Tibial artery (tissue), 4 donors: ENCODE data around the gene CFAP69.

ENCODE experiments used
- DNase-seq, 2 donors: peaks; one replicate each; pipeline ENCODE4 v3.0.0-alpha.2; 2019
- H3K27ac ChIP-seq, 2 donors: fragments of 200-600 bp; sonication (generic) in 1 of 2; 1 replicate in 1 of 2; 2 replicates in 1 of 2; pipeline ENCODE4 v1.5.1; 2018 to 2019; ENCODE audit warnings: mild to moderate bottlenecking in 1 of 2
- H3K27me3 ChIP-seq, 2 donors: fragments of 200-600 bp; sonication (generic) in 1 of 2; one replicate each; pipeline versions ENCODE4 v1.5.1 to v1.6.0; 2016 to 2019
- H3K36me3 ChIP-seq, 3 donors: fragments of 200-600 bp; sonication (generic) in 2 of 3; one replicate each; pipeline ENCODE4 v1.5.1; 2016 to 2019; ENCODE audit warnings: mild to moderate bottlenecking in 2 of 3
- H3K4me1 ChIP-seq, 4 donors: fragments of 200-600 bp; sonication (generic) in 2 of 4; 1 replicate in 3 of 4; 2 replicates in 1 of 4; pipeline ENCODE4 v1.5.1; 2016 to 2019
- H3K4me3 ChIP-seq, 2 donors: fragments of 200-600 bp; sonication (generic) in 1 of 2; 1 replicate in 1 of 2; 2 replicates in 1 of 2; pipeline ENCODE4 v1.5.1; 2018 to 2019; ENCODE audit warnings: mild to moderate bottlenecking in 2 of 2
- H3K9me3 ChIP-seq, 3 donors: fragments of 200-600 bp; sonication (generic) in 1 of 3; one replicate each; pipeline ENCODE4 v1.5.1; 2016 to 2019
- intact Hi-C: fragments of 100-400 bp; cut with DNase I; formaldehyde crosslinking; loops from one replicate; pipeline ENCODE4 v1.15.0; 2023; ENCODE audit warnings: low total_unique reads
- TF ChIP-seq, protein P1 (sequence below), 2 experiments: fragments of 200-600 bp in 1 of 2; fragments of 450-650 bp in 1 of 2; IDR thresholded peaks; one replicate each; pipeline ENCODE4 v1.5.1; 2017 to 2019; ENCODE audit warnings: antibody characterized with exemption in 2 of 2, mild to moderate bottlenecking in 1 of 2, moderate library complexity in 1 of 2

CFAP69 gene

DNA sequence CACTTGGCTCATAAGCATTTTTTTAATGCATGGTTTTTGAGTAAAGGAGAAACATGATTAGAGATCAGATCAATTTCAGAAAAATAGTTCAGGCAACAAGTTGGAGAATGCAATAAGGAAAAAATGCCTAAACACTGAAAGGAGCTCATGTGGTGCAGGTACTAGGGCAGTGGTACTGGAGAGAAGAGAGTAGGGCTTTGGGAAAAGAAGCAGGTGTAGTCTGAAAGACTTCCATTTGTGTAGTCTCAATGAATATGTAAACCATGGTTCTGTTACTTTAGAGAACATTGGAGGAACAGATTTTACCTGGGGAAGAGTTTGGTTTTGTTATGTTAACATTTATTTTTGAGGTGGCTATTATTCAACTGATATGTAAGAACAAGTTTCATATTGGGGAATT, 107.0 kb downstream of the CFAP69 start:
- Histone ChIP-seq H3K9me3 (no peaks in the 10 kb centered on the region), H3K36me3 (peaks cover 26 to 37% (median 26%) of the 10 kb centered on the region in 3 donors), H3K27me3 (no peaks in the 10 kb centered on the region), H3K4me3 (no peak overlapping the region), H3K27ac (no peak overlapping the region), H3K4me1 (peaks cover 0 to 13% (median 8%) of the 10 kb centered on the region in 4 donors)
- TF ChIP-seq, protein P1, sequence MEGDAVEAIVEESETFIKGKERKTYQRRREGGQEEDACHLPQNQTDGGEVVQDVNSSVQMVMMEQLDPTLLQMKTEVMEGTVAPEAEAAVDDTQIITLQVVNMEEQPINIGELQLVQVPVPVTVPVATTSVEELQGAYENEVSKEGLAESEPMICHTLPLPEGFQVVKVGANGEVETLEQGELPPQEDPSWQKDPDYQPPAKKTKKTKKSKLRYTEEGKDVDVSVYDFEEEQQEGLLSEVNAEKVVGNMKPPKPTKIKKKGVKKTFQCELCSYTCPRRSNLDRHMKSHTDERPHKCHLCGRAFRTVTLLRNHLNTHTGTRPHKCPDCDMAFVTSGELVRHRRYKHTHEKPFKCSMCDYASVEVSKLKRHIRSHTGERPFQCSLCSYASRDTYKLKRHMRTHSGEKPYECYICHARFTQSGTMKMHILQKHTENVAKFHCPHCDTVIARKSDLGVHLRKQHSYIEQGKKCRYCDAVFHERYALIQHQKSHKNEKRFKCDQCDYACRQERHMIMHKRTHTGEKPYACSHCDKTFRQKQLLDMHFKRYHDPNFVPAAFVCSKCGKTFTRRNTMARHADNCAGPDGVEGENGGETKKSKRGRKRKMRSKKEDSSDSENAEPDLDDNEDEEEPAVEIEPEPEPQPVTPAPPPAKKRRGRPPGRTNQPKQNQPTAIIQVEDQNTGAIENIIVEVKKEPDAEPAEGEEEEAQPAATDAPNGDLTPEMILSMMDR (IDR thresholded peaks at IDR 0.05), result no peak
- intact Hi-C loops, result no loop called here
- DNase-seq, result no peak
